Omental fat pad (tissue), 4 donors: Measurements from ENCODE around the gene MBD3L2B. TPM values are rescaled to one million over a fixed set of nuclear protein-coding genes. Genes with fewer than 3 reads are reported as not detected.

ENCODE experiments used
- ATAC-seq: fragments of 150-250 bp; one replicate; pipeline ENCODE4 v1.9.1; 2016; ENCODE audit warnings: mild to moderate bottlenecking, moderate library complexity; ENCODE audit not compliant: low FRiP score
- DNase-seq: peaks from one replicate; pipeline ENCODE4 v3.0.0-alpha.2; 2019; ENCODE audit warnings: low spot score
- total RNA-seq, 4 donors: library from RNA; depleted of rRNA; stranded (reverse); fragments of >200 nt; gene quantifications; one replicate each; pipeline ENCODE4 v1.1.0, GENCODE V29; 2016
- TF ChIP-seq, protein P1 (sequence below), 3 donors: fragments of 450-650 bp; IDR thresholded peaks; one replicate each; pipeline ENCODE4 v1.5.1; 2016 to 2017; ENCODE audit warnings: antibody characterized with exemption in 3 of 3, mild to moderate bottlenecking in 3 of 3, moderate library complexity in 2 of 3

Gene MBD3L2B
- total RNA-seq, 4 donors from 2014 or later: not detected

DNA sequence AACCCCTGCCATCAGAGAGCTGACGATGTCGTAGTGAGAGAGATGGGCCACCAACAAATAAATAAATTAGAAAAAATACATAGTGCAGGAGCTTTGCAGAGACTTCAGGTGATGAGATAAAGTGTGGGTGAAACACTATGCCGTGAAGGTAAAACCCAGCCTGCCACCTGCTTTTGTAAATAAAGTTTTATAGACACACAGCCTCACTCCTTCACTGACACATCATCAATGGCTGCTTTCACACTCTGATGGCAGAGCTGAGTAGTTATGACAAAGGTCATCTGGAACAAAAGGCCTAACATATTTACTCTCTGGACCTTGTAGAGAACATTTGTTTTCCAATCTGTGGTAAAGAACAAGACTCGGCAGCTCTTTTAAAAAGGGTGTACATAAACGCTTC, 45.0 kb downstream of the MBD3L2B start:
- TF ChIP-seq, protein P1, sequence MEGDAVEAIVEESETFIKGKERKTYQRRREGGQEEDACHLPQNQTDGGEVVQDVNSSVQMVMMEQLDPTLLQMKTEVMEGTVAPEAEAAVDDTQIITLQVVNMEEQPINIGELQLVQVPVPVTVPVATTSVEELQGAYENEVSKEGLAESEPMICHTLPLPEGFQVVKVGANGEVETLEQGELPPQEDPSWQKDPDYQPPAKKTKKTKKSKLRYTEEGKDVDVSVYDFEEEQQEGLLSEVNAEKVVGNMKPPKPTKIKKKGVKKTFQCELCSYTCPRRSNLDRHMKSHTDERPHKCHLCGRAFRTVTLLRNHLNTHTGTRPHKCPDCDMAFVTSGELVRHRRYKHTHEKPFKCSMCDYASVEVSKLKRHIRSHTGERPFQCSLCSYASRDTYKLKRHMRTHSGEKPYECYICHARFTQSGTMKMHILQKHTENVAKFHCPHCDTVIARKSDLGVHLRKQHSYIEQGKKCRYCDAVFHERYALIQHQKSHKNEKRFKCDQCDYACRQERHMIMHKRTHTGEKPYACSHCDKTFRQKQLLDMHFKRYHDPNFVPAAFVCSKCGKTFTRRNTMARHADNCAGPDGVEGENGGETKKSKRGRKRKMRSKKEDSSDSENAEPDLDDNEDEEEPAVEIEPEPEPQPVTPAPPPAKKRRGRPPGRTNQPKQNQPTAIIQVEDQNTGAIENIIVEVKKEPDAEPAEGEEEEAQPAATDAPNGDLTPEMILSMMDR (IDR thresholded peaks at IDR 0.05): no peak

GRCh38 chr19:6971366-6971765, 49.9 kb downstream of the MBD3L2B start:
- DNase-seq (no peak), ATAC-seq (no peak)
- TF ChIP-seq, protein P1 (IDR thresholded peaks at IDR 0.05): no peak

More for the DNA sequence above, 45.0 kb downstream of the MBD3L2B start:
- ATAC-seq (no peak), DNase-seq (no peak)

- ATAC-seq: no peak
- DNase-seq: no peak
- TF ChIP-seq, protein P1 (IDR thresholded peaks at IDR 0.05): no peak
These were observed 50.8 kb downstream of the MBD3L2B start for GRCh38 chr19:6970443-6970842.

GRCh38 chr19:6970021-6970420, 51.2 kb downstream of the MBD3L2B start:
- DNase-seq: no peak
- TF ChIP-seq, protein P1 (IDR thresholded peaks at IDR 0.05): no peak
- ATAC-seq: no peak

- TF ChIP-seq, protein P1 (IDR thresholded peaks at IDR 0.05): no peak
- no peak for DNase-seq
- no peak for ATAC-seq
These were observed 51.7 kb downstream of the MBD3L2B start for GRCh38 chr19:6969490-6969889.

Other genes with a start within 250 kb of the MBD3L2B start
- gene VAV1, start 248.7 kb downstream of the MBD3L2B start, total RNA-seq: 10 to 100 TPM in 3 of 4 donors, 1 to 10 TPM in 1; 9.4 to 18.9 (median 13.5) TPM
- 1 to 10 TPM in 1 of 4 donors, under 1 TPM in 2, not detected in 1; 0.24 to 3.9 (median 0.37) TPM for gene ADGRE1, start 133.9 kb downstream of the MBD3L2B start, total RNA-seq
- gene MBD3L5, start 9.1 kb upstream of the MBD3L2B start, total RNA-seq: not detected
- not detected for gene MBD3L4, start 18.7 kb upstream of the MBD3L2B start, total RNA-seq
- gene MBD3L2, start 27.9 kb upstream of the MBD3L2B start, total RNA-seq: not detected
- gene MBD3L3, start 37.2 kb upstream of the MBD3L2B start, total RNA-seq: not detected
- 10 to 100 TPM in 1 of 4 donors, 1 to 10 TPM in 3; 5.7 to 12.6 (median 8.4) TPM for gene ZNF557, start 48.3 kb upstream of the MBD3L2B start, total RNA-seq